ENCODE measurements around the gene ADA.
"Not testable (repeated sequence)": the region's sequence is repeated elsewhere in the genome, so short reads cannot be mapped to it uniquely, and the experiment has no call there.

The ADA gene

DNA sequence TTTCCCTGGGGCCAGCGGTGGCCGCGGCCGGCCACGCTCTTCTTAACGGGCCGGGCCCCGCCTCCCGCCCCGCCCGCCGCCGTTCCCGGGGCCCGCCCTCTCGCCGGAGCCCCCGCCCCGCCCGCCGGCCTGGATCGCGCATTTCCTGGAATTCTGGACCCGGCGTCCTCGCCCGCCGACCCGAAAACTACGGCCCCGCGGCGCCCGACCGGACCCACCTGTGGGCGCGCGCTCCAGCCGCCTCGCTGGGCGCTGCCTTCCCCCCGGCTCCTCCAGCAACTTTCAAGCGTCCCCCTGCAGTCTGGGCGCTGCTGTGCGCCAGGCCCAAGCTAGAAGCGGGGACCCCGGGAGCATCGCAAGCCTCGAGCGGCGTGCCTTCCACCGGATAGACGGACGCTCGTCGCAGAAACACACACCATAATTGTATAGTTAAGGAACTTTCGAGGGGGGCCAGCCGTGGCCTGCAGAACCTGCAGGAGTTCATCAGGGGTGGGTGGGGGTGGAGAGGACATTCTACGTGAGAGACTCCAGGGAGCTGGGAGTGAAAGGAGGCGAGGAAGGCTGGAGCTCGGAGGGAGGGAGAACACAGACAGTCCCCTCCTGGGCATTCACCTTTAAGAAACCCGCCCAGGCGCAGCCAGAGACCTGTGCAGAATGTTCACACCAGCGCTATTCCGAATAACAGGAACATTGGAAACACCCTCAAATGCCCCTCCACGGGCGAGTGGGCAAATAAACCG is at the start of gene ADA:
TSS of gene ADA (minus strand) at position 16 of the 740 bp plus-strand sequence. CDS start 92 bp downstream, outside the sequence.
- peak; percentile 28 to 87 for DNase-seq

DNA sequence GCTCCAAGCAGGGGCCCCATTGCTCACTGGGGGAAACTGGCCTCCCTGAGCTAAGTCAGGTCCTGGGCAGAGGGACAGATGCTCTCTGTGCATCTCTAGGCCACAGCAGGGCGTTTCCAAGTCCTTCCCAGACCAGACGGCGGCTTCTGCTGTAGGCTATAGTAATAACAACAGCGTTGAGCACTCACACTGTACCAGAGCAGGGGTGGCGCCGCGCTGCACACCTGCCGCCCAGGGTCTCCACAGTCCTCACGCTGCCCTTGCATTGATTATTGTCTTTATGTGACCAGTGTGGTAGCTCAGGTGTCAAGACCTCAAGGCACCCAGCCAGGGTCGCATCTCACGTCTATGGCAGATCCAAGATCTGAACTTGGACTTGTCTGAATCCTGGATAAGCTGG is 48.8 kb upstream of the ADA start:
- no peak for DNase-seq

DNA sequence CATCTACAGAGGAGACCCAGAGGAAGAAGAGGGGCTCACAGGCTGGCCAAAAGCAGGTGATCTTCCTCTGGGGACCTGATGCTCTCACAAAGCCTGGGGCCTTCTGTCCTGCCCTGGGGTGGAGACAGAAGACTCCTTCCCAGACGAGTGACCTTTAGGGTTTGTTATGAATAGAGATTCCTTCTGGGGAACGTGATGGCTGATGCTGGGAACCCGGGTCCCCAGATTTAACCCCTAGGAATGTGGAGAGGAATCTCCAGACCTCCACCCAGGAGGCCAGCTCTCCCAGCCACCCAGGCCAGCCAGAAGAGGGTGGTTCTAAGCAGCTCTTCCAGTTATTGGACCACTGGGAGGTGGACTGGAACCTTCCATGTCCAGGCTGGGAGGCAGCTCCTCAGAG is 46.9 kb upstream of the ADA start:
- DNase-seq = no peak

DNA sequence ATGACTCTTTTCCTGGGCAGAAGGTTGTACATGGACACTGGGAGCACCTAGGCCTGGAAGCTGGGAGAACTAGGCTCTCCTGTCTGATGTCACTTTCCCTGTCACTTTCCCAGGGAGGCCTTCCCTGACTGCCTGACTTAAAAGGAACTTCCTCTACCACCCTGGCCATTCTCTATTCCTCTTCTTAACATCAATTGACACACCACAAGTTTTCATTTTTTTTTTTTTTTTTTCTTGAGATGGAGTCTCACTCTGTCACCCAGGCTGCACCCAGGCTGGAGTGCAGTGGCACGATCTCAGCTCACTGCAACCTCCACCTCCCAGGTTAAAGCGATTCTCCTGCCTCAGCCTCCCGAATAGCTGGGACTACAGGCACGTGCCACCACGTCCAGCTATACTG is 45.5 kb upstream of the ADA start:
- not testable (repeated sequence) for DNase-seq

GRCh38 chr20:44696315-44696714 is 44.8 kb upstream of the ADA start:
- DNase-seq = peak in 1 of 2 experiments; percentile 41

DNA sequence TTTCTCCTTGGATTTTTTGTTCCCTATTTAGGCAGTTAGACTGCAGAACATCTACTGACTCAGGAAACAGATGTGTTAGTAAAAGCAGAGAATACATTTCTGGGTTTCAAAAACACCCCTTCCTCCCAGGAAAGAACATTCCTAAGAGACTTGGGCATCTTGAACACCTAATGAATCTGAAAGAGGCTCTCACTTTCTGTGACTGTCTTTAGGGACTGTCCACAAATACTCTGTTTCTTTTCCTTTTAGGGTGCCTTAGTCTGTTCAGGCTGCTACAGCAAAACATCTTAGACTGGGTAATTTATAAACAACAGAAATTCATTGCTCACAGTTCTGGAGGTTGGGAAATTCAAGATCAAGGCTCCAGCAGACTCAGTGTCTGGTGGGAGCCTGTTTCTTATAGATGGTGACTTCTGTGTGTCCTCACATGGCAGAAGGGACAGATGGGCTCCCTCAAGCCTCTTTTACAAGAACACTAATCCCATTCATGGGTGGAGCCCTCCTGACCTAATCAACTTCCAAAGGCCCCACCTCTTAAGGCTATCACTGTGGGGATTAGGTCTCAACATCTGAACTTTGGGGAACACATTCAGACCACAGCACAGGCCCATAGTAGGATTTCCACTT is 44.3 kb upstream of the ADA start:
- no peak for DNase-seq

- DNase-seq = no peak
Observed at GRCh38 chr20:44695295-44695673, 43.8 kb upstream of the ADA start.

DNA sequence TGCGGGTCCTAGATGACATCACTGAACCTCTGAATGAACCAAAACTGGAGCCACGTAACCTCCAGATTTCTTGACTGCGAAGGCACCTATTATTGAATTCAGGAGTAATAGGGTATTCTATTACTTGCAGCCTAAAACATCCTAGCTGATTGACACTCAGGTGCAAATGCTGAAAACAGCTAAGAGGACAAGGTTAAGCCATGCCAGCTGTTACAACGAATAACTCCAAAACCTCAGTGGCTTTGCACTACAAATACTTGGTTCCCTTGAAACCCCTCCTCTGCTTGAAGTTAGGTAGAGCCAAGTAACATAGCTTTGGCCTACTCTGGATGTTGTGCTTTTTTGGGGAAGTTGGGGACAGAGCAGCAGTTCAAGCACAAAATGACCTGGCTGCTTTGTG is 42.7 kb upstream of the ADA start:
- DNase-seq = no peak

GRCh38 chr20:44693627-44694026 is 42.1 kb upstream of the ADA start:
- DNase-seq = no peak

DNA sequence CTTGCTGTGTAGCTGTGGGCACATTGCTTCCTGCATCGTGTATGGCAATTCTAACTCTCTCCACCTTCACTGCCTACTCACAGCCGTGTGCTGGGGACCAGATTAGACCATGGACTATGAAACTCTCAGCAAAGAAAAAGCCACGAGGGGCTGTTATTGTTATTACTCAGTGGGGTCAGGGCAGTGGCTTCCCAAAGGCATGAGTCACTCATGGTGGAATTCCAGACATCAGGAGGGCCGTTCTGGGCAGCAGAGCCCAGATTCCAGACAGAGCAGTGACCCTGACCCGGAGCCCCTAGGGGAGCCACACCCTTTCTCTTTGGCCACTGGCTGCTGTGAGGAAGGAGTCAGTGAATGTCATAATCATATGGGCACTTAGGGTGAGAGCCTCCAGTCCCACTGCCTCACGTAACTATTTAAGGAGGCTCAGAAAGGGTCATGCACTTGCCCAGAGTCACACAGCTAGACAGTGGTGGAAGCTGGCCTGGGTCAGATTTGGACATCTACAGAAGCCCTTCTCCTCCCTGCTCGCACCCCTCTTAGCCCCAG is 41.5 kb upstream of the ADA start:
- no peak for DNase-seq

GRCh38 chr20:44691424-44692423 is 40.2 kb upstream of the ADA start:
- DNase-seq = no peak

GRCh38 chr20:44690781-44691423 is 39.4 kb upstream of the ADA start:
- DNase-seq = no peak

- no peak for DNase-seq
Observed at GRCh38 chr20:44689809-44690208, 38.3 kb upstream of the ADA start.

- DNase-seq = no peak
Observed at GRCh38 chr20:44688053-44688625, 36.6 kb upstream of the ADA start.

DNA sequence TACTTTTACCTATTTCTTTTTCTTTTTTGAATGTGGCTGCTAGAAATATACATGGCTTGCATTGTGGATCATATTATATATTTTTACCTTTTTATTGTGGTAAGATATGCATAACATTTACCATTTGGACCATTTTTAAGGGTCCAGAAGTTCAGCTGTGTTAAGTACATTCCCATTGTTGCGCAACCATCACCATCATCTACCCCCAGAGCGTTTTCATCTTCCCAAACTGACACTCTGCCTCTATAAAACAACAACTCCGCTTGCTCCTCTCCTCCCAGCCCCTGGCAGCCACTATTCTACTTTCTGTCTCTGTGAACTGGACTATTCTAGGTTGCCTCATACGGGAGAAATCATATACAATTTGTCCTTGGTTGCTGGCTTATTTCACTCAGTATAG is 35.4 kb upstream of the ADA start:
- DNase-seq = no peak

DNA sequence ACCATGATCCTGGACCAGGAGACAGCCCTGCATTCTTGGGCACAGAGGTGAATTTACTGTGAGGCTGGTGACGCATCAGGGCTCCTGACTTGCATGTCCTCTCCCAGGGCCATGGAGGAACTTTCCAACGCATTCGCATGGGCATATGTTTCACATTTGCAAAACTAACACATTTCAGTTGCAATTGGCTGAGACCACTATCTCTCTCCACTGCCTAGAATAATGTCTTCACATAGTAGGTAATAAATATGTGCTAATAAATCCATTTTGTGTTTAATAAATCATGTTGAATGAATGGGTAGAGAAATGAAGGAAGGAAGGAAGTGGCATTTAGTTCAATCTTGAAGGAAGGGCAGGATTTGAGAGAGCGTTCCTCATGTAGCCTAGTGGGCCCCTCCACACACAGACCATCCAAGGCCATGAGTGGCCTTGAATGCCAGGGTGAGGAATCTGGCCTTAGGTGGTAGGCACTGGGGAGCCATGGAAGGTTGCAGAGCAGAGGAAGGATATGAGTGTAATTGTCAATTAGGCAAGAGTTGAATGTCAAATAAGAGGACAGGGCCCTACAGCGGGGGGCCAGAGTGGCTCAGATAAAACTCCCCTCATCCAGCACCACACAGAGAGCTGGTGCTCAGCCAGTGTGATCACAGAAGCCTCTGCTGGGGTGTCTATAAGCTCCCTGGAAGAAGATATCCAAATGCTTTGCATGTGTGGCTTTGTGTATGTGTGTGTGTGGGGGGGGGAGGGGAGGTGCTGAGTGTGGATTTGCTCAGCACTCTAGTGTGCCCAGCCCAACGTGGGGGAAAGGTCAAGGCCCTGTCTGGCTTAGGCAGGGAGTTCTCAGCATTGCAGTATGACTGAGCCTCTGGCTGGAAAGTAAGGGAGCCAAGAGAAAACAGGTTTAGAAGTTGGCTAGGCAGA is 32.8 kb upstream of the ADA start:
- DNase-seq = peak; percentile 41 to 63

GRCh38 chr20:44683263-44684046 is 32.0 kb upstream of the ADA start:
- peak; percentile 74 to 89 for DNase-seq

GRCh38 chr20:44681796-44682566 is 30.5 kb upstream of the ADA start:
- no peak for DNase-seq

GRCh38 chr20:44678990-44679611 is 27.6 kb upstream of the ADA start:
- no peak for DNase-seq
